Hematopoietic multipotent progenitor cell treated with erythropoietin and hydrocortisone succinate and interleukin-3 and kit ligand, for 8 days (in vitro differentiated cells): ENCODE results near the gene PAPSS2.
A peak's percentile ranks its signal among the peaks of the same experiment; 100 is the strongest.

Source experiments
- DNase-seq: peaks from one replicate; pipeline ENCODE4 v3.0.0-alpha.2; 2015

PAPSS2 gene

GRCh38 chr10:87672551-87672950 lies 12.9 kb downstream of the PAPSS2 start:
- no peak for DNase-seq

GRCh38 chr10:87674943-87675342 lies 15.3 kb downstream of the PAPSS2 start:
- no peak for DNase-seq

- DNase-seq = no peak
Measured at GRCh38 chr10:87675396-87676376, 16.0 kb downstream of the PAPSS2 start.

- no peak for DNase-seq
Measured at GRCh38 chr10:87677595-87677994, 17.9 kb downstream of the PAPSS2 start.

- DNase-seq = no peak
Measured at GRCh38 chr10:87678302-87678701, 18.6 kb downstream of the PAPSS2 start.

GRCh38 chr10:87683356-87683755 lies 23.7 kb downstream of the PAPSS2 start:
- no peak for DNase-seq

- no peak for DNase-seq
Measured at GRCh38 chr10:87684001-87684638, 24.4 kb downstream of the PAPSS2 start.

- no peak for DNase-seq
Measured at GRCh38 chr10:87685832-87686574, 26.3 kb downstream of the PAPSS2 start.

GRCh38 chr10:87691506-87692070 lies 31.9 kb downstream of the PAPSS2 start:
- peak; percentile 19 for DNase-seq

GRCh38 chr10:87692956-87693484 lies 33.3 kb downstream of the PAPSS2 start:
- no peak for DNase-seq

- no peak for DNase-seq
Measured at GRCh38 chr10:87694011-87694794, 34.5 kb downstream of the PAPSS2 start.

- DNase-seq = no peak
Measured at GRCh38 chr10:87695074-87695473, 35.4 kb downstream of the PAPSS2 start.

- no peak for DNase-seq
Measured at GRCh38 chr10:87696922-87697745, 37.5 kb downstream of the PAPSS2 start.

- no peak for DNase-seq
Measured at GRCh38 chr10:87700031-87700796, 40.5 kb downstream of the PAPSS2 start.

GRCh38 chr10:87702260-87702972 lies 42.7 kb downstream of the PAPSS2 start:
- DNase-seq = no peak

GRCh38 chr10:87702973-87703294 lies 43.3 kb downstream of the PAPSS2 start:
- no peak for DNase-seq

GRCh38 chr10:87703771-87704170 lies 44.1 kb downstream of the PAPSS2 start:
- no peak for DNase-seq

GRCh38 chr10:87705339-87705738 lies 45.7 kb downstream of the PAPSS2 start:
- no peak for DNase-seq

GRCh38 chr10:87706731-87707130 lies 47.1 kb downstream of the PAPSS2 start:
- no peak for DNase-seq

- DNase-seq = no peak
Measured at GRCh38 chr10:87707254-87707653, 47.6 kb downstream of the PAPSS2 start.
